Neural cell (in vitro differentiated cells): ENCODE results near the gene PKHD1. TPM values are rescaled to one million over a fixed set of nuclear protein-coding genes. Genes with fewer than 3 reads are reported as not detected.

Experiments
- H2AFZ ChIP-seq: fragments of 200-600, 300-800 bp; sonication (generic), shearing (Covaris generic); 2 replicates; pipeline ENCODE4 v1.6.0; 2014; ENCODE audit warnings: low read depth, mild to moderate bottlenecking, antibody characterized with exemption, low read length, moderate library complexity
- H3F3A ChIP-seq: fragments of 200-600 bp; shearing (Covaris generic); 2 replicates; pipeline ENCODE4 v1.6.1; 2016; ENCODE audit warnings: mild to moderate bottlenecking, moderate library complexity, mixed read lengths, antibody characterized with exemption, low read length; ENCODE audit not compliant: insufficient read depth, poor library complexity, severe bottlenecking
- H3K27ac ChIP-seq: fragments of 200-600, 300-800 bp; sonication (generic), shearing (Covaris generic); 2 replicates; pipeline ENCODE4 v1.5.1; 2014; ENCODE audit warnings: mild to moderate bottlenecking, low read length, moderate library complexity
- H3K27me3 ChIP-seq: fragments of 300-800, 200-600 bp; sonication (generic), shearing (Covaris generic); 2 replicates; pipeline ENCODE4 v1.6.0; 2014; ENCODE audit warnings: mild to moderate bottlenecking, low read depth, low read length, moderate library complexity; ENCODE audit not compliant: insufficient read depth
- H3K36me3 ChIP-seq: fragments of 300-800, 200-600 bp; sonication (generic), shearing (Covaris generic); 2 replicates; pipeline ENCODE4 v1.5.1; 2014; ENCODE audit warnings: mild to moderate bottlenecking, antibody characterized with exemption, low read length, moderate library complexity; ENCODE audit not compliant: insufficient read depth
- H3K4me2 ChIP-seq: fragments of 300-800, 200-600 bp; sonication (generic), shearing (Covaris generic); 2 replicates; pipeline ENCODE4 v1.6.0; 2014; ENCODE audit warnings: mild to moderate bottlenecking, low read length
- H3K4me3 ChIP-seq: fragments of 300-800, 200-600 bp; sonication (generic), shearing (Covaris generic); 2 replicates; pipeline ENCODE4 v1.5.1; 2014; ENCODE audit warnings: mild to moderate bottlenecking, low read length, moderate library complexity
- H3K79me2 ChIP-seq: fragments of 200-600 bp; shearing (Covaris generic); replicated peaks from 2 replicates; pipeline ENCODE4 v1.6.0; 2014; ENCODE audit warnings: mild to moderate bottlenecking, low read length, moderate library complexity; ENCODE audit not compliant: insufficient read depth
- H3K9ac ChIP-seq: fragments of 300-800, 200-600 bp; sonication (generic), shearing (Covaris generic); 2 replicates; pipeline ENCODE4 v1.6.1; 2016; ENCODE audit warnings: mild to moderate bottlenecking, low read length, mixed read lengths
- H3K9me2 ChIP-seq: fragments of 200-600 bp; shearing (Covaris generic); 2 replicates; pipeline ENCODE4 v1.6.1; 2016; ENCODE audit warnings: mild to moderate bottlenecking, low read length, mixed read lengths; ENCODE audit not compliant: insufficient read depth
- H3K9me3 ChIP-seq: fragments of 200-600, 300-800 bp; sonication (generic), shearing (Covaris generic); 2 replicates; pipeline ENCODE4 v1.6.1; 2016; ENCODE audit warnings: mild to moderate bottlenecking, mixed run types, low read length, moderate library complexity, mixed read lengths
- H4K20me1 ChIP-seq: fragments of 200-600 bp; shearing (Covaris generic); 2 replicates; pipeline ENCODE4 v1.6.1; 2016; ENCODE audit warnings: mild to moderate bottlenecking, mixed run types; ENCODE audit not compliant: insufficient read depth
- CTCF ChIP-seq: fragments of 450-650 bp; IDR thresholded peaks from 2 replicates; pipeline ENCODE4 v1.5.1; 2014; ENCODE audit warnings: antibody characterized with exemption, mild to moderate bottlenecking, moderate library complexity; ENCODE audit not compliant: poor library complexity, severe bottlenecking
- EP300 ChIP-seq: fragments of 450-650 bp; conservative IDR thresholded peaks from 2 replicates; pipeline ENCODE4 v1.6.1; 2014; ENCODE audit warnings: antibody characterized with exemption, mild to moderate bottlenecking, moderate library complexity; ENCODE audit not compliant: poor library complexity, severe bottlenecking
- MXI1 ChIP-seq: fragments of 450-650 bp; conservative IDR thresholded peaks from 2 replicates; pipeline ENCODE4 v1.6.1; 2014; ENCODE audit warnings: antibody characterized with exemption, mild to moderate bottlenecking; ENCODE audit not compliant: poor library complexity, severe bottlenecking
- POLR2AphosphoS5 ChIP-seq: IDR thresholded peaks from 2 replicates; pipeline ENCODE4 v1.6.1; 2012
- RAD21 ChIP-seq: fragments of 450-650 bp; conservative IDR thresholded peaks from 2 replicates; pipeline ENCODE4 v1.6.1; 2014; ENCODE audit warnings: antibody characterized with exemption, mild to moderate bottlenecking, moderate library complexity
- REST ChIP-seq: IDR thresholded peaks from 2 replicates; pipeline ENCODE4 v1.6.1; 2012; ENCODE audit warnings: borderline replicate concordance
- SMC3 ChIP-seq: fragments of 450-650 bp; conservative IDR thresholded peaks from 2 replicates; pipeline ENCODE4 v1.6.1; 2014; ENCODE audit warnings: antibody characterized with exemption, mild to moderate bottlenecking, moderate library complexity; ENCODE audit not compliant: poor library complexity
- TAF1 ChIP-seq: IDR thresholded peaks from 2 replicates; pipeline ENCODE4 v1.6.1; 2012; ENCODE audit warnings: low read depth
- polyA plus RNA-seq: library from polyadenylated mRNA; depleted of rRNA; stranded (reverse); fragments of >200 nt; gene quantifications from 2 replicates; pipeline ENCODE4 v1.2.3, GENCODE V29; 2014

Gene PKHD1
- polyA plus RNA-seq, 1 donor from 2014 or later: not detected

- Histone ChIP-seq H4K20me1 (no peaks in the 10 kb centered on the region), H3K79me2 (no peaks in the 10 kb centered on the region), H3K27ac (no peak overlapping the region), H3K4me2 (no peak overlapping the region), H3K27me3 (no peaks in the 10 kb centered on the region), H3K4me3 (no peak overlapping the region), H3K36me3 (no peaks in the 10 kb centered on the region), H3K9me2 (no peaks in the 10 kb centered on the region), H3K9me3 (no peaks in the 10 kb centered on the region), H3F3A (no peaks in the 10 kb centered on the region), H2AFZ (no peak overlapping the region), H3K9ac (no peak overlapping the region)
- TF ChIP-seq POLR2AphosphoS5 (no peak), TAF1 (no peak), CTCF (no peak), RAD21 (no peak), EP300 (no peak)
Measured at GRCh38 chr6:51839726-51840374, 247.6 kb downstream of the PKHD1 start.

- H4K20me1 ChIP-seq: no peaks in the 10 kb centered on the region
- H3F3A ChIP-seq: no peaks in the 10 kb centered on the region
- H3K27me3 ChIP-seq: peaks cover 3% of the 10 kb centered on the region
- no peak for TF ChIP-seq TAF1
- TF ChIP-seq REST: no peak
- no peak for TF ChIP-seq MXI1
- H3K4me2 ChIP-seq: no peak overlapping the region
- H3K79me2 ChIP-seq: no peaks in the 10 kb centered on the region
- H3K9me2 ChIP-seq: no peaks in the 10 kb centered on the region
- no peak overlapping the region for H3K4me3 ChIP-seq
- no peak overlapping the region for H3K9ac ChIP-seq
- no peaks in the 10 kb centered on the region for H3K9me3 ChIP-seq
- no peaks in the 10 kb centered on the region for H3K36me3 ChIP-seq
- H2AFZ ChIP-seq: no peak overlapping the region
- H3K27ac ChIP-seq: no peak overlapping the region
Measured at GRCh38 chr6:51830666-51831065, 256.7 kb downstream of the PKHD1 start.

- Histone ChIP-seq H3K36me3 (no peaks in the 10 kb centered on the region), H3K4me2 (no peak overlapping the region), H3K79me2 (no peaks in the 10 kb centered on the region), H3K9ac (no peak overlapping the region), H3K4me3 (no peak overlapping the region), H3K27me3 (no peaks in the 10 kb centered on the region), H4K20me1 (no peaks in the 10 kb centered on the region), H2AFZ (no peak overlapping the region), H3F3A (no peaks in the 10 kb centered on the region), H3K27ac (no peak overlapping the region), H3K9me3 (no peaks in the 10 kb centered on the region), H3K9me2 (no peaks in the 10 kb centered on the region)
- TF ChIP-seq RAD21: no peak
- no peak for TF ChIP-seq REST
- TF ChIP-seq POLR2AphosphoS5: no peak
- no peak for TF ChIP-seq SMC3
- no peak for TF ChIP-seq CTCF
- no peak for TF ChIP-seq EP300
- no peak for TF ChIP-seq TAF1
Measured at GRCh38 chr6:51827580-51827979, 259.8 kb downstream of the PKHD1 start.
